OCI-LY1 (cell line): Measurements from ENCODE around the gene FAM131A.

Experiments
- H2AFZ ChIP-seq: fragments of 200-600 bp; sonication (generic), shearing (Covaris generic); 2 replicates; pipeline ENCODE4 v1.6.0; 2014; ENCODE audit warnings: antibody characterized with exemption, mild to moderate bottlenecking, low read length
- H3F3A ChIP-seq: fragments of 200-600 bp; sonication (generic), shearing (Covaris generic); 2 replicates; pipeline ENCODE4 v1.6.0; 2014; ENCODE audit warnings: mild to moderate bottlenecking, antibody characterized with exemption, low read length, moderate library complexity; ENCODE audit not compliant: insufficient read depth
- H3K27ac ChIP-seq: fragments of 200-600 bp; sonication (generic); 2 replicates; pipeline ENCODE4 v1.5.1; 2014; ENCODE audit warnings: low read length, mixed run types, mild to moderate bottlenecking, low read depth; ENCODE audit not compliant: poor library complexity, severe bottlenecking
- H3K27me3 ChIP-seq: fragments of 200-600 bp; sonication (generic); 2 replicates; pipeline ENCODE4 v1.6.0; 2014; ENCODE audit warnings: antibody characterized with exemption, mild to moderate bottlenecking, low read length, moderate library complexity; ENCODE audit not compliant: insufficient read depth
- H3K36me3 ChIP-seq: fragments of 200-600 bp; sonication (generic); 2 replicates; pipeline ENCODE4 v1.6.1; 2014; ENCODE audit warnings: mild to moderate bottlenecking, antibody characterized with exemption, low read length, moderate library complexity, mixed read lengths; ENCODE audit not compliant: insufficient read depth
- H3K4me1 ChIP-seq: fragments of 200-600 bp; sonication (generic); 2 replicates; pipeline ENCODE4 v1.5.1; 2014; ENCODE audit warnings: mild to moderate bottlenecking, low read length, moderate library complexity; ENCODE audit not compliant: insufficient read depth, severe bottlenecking
- H3K4me2 ChIP-seq: fragments of 200-600 bp; sonication (generic), shearing (Covaris generic); 2 replicates; pipeline ENCODE4 v1.6.1; 2014; ENCODE audit warnings: low read length
- H3K4me3 ChIP-seq: fragments of 200-600 bp; sonication (generic); 2 replicates; pipeline ENCODE4 v1.5.1; 2014; ENCODE audit warnings: low read length, low read depth, mild to moderate bottlenecking, mixed read lengths; ENCODE audit not compliant: poor library complexity, severe bottlenecking
- H3K79me2 ChIP-seq: fragments of 200-600 bp; shearing (Covaris generic); 2 replicates; pipeline ENCODE4 v1.6.1; 2016; ENCODE audit warnings: mixed run types, low read length, mixed read lengths; ENCODE audit not compliant: insufficient read depth
- H3K9ac ChIP-seq: fragments of 200-600 bp; sonication (generic), shearing (Covaris generic); 2 replicates; pipeline ENCODE4 v1.6.1; 2014; ENCODE audit warnings: mild to moderate bottlenecking, low read length, mixed read lengths
- H3K9me2 ChIP-seq: fragments of 200-600 bp; sonication (generic), shearing (Covaris generic); 2 replicates; pipeline ENCODE4 v1.6.1; 2014; ENCODE audit warnings: low read depth, mild to moderate bottlenecking, low read length, mixed read lengths
- H3K9me3 ChIP-seq: fragments of 200-600 bp; shearing (Covaris generic); 2 replicates; pipeline ENCODE4 v1.6.1; 2014; ENCODE audit warnings: low read length, mixed read lengths
- H4K20me1 ChIP-seq: fragments of 200-600 bp; sonication (generic), shearing (Covaris generic); 2 replicates; pipeline ENCODE4 v1.6.0; 2016; ENCODE audit warnings: mild to moderate bottlenecking, low read length; ENCODE audit not compliant: insufficient read depth
- EZH2 ChIP-seq: fragments of 200-600 bp; sonication (generic), shearing (Covaris generic); IDR thresholded peaks from 2 replicates; pipeline ENCODE4 v1.8.0; 2017; ENCODE audit warnings: borderline replicate concordance, mixed run types, mild to moderate bottlenecking, antibody characterized with exemption, low read length, moderate library complexity, mixed read lengths
- TF ChIP-seq, protein P1 (sequence below): fragments of 200-600 bp; sonication (generic), shearing (Covaris generic); IDR thresholded peaks from 2 replicates; pipeline ENCODE4 v1.5.1; 2017; ENCODE audit warnings: mild to moderate bottlenecking, antibody characterized with exemption, low read length, moderate library complexity, mixed read lengths

The FAM131A gene

GRCh38 chr3:184300378-184300720 is 37.1 kb upstream of the FAM131A start:
- no peak overlapping the region for H2AFZ ChIP-seq
- H3K4me1 ChIP-seq, result peaks cover 19% of the 10 kb centered on the region
- peak overlapping the region; percentile 93 for H3K9ac ChIP-seq
- no peaks in the 10 kb centered on the region for H3K9me3 ChIP-seq
- H3K4me3 ChIP-seq, result peak overlapping the region; percentile 92
- no peaks in the 10 kb centered on the region for H4K20me1 ChIP-seq
- no peaks in the 10 kb centered on the region for H3F3A ChIP-seq
- H3K9me2 ChIP-seq, result no peaks in the 10 kb centered on the region
- H3K27ac ChIP-seq, result no peak overlapping the region
- H3K79me2 ChIP-seq, result peaks cover 15% of the 10 kb centered on the region
- peak overlapping the region; percentile 75 for H3K4me2 ChIP-seq
- H3K36me3 ChIP-seq, result peaks cover 54% of the 10 kb centered on the region
- H3K27me3 ChIP-seq, result no peaks in the 10 kb centered on the region
- TF ChIP-seq, protein P1, sequence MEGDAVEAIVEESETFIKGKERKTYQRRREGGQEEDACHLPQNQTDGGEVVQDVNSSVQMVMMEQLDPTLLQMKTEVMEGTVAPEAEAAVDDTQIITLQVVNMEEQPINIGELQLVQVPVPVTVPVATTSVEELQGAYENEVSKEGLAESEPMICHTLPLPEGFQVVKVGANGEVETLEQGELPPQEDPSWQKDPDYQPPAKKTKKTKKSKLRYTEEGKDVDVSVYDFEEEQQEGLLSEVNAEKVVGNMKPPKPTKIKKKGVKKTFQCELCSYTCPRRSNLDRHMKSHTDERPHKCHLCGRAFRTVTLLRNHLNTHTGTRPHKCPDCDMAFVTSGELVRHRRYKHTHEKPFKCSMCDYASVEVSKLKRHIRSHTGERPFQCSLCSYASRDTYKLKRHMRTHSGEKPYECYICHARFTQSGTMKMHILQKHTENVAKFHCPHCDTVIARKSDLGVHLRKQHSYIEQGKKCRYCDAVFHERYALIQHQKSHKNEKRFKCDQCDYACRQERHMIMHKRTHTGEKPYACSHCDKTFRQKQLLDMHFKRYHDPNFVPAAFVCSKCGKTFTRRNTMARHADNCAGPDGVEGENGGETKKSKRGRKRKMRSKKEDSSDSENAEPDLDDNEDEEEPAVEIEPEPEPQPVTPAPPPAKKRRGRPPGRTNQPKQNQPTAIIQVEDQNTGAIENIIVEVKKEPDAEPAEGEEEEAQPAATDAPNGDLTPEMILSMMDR, result no peak
- no peak for TF ChIP-seq EZH2

DNA sequence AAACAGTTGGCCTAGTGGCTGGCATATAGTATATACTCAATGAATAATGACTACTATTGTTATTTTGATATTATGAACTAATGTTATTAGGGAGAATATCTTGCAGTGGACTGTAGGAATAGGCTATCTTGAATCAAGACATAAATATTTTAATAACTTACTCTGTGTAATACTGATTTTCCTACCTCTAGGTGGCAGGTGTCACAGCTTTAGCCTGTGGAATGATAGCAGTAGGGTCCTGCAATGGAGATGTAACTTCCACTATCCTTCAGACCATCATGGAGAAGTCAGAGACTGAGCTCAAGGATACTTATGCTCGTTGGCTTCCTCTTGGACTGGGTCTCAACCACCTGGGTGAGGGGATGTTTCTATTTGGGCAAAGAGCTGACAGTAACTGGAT is 31.8 kb upstream of the FAM131A start:
- no peak for TF ChIP-seq EZH2
- TF ChIP-seq, protein P1, result peak; percentile 65
- no peak overlapping the region for H2AFZ ChIP-seq
- H3K79me2 ChIP-seq, result peaks cover 2% of the 10 kb centered on the region; the same call in 1 of the 2 replicates
- no peak overlapping the region for H3K4me3 ChIP-seq
- H3K36me3 ChIP-seq, result peaks cover 93% of the 10 kb centered on the region
- no peaks in the 10 kb centered on the region for H3K9me3 ChIP-seq
- no peak overlapping the region for H3K27ac ChIP-seq
- H3F3A ChIP-seq, result no peaks in the 10 kb centered on the region
- H4K20me1 ChIP-seq, result no peaks in the 10 kb centered on the region
- no peak overlapping the region for H3K4me2 ChIP-seq
- H3K4me1 ChIP-seq, result peaks cover 2% of the 10 kb centered on the region
- no peak overlapping the region for H3K9ac ChIP-seq
- no peaks in the 10 kb centered on the region for H3K27me3 ChIP-seq
- no peaks in the 10 kb centered on the region for H3K9me2 ChIP-seq

GRCh38 chr3:184306341-184306972 is 30.9 kb upstream of the FAM131A start:
- Histone ChIP-seq H3F3A (0 out of 2 replicates have a peak, but pooled peaks cover 3% of the 10 kb centered on the region), H3K4me3 (no peak overlapping the region), H3K9me2 (no peaks in the 10 kb centered on the region), H3K4me1 (no peaks in the 10 kb centered on the region), H3K27ac (no peak overlapping the region), H3K36me3 (peaks cover 84% of the 10 kb centered on the region), H3K9me3 (no peaks in the 10 kb centered on the region), H3K79me2 (no peaks in the 10 kb centered on the region), H2AFZ (no peak overlapping the region), H4K20me1 (no peaks in the 10 kb centered on the region), H3K9ac (no peak overlapping the region), H3K27me3 (no peaks in the 10 kb centered on the region), H3K4me2 (no peak overlapping the region)
- TF ChIP-seq, protein P1, result no peak
- no peak for TF ChIP-seq EZH2
